ENCODE results near the gene DENND1A.

GRCh38 chr9:123771690-123772089, 158.2 kb downstream of the DENND1A start:
- TF ChIP-seq POLR2AphosphoS5 (IDR thresholded peaks at IDR 0.05) (no peak), POLR2A (IDR thresholded peaks at IDR 0.05) (no peak)
- TF ChIP-seq, protein P1, sequence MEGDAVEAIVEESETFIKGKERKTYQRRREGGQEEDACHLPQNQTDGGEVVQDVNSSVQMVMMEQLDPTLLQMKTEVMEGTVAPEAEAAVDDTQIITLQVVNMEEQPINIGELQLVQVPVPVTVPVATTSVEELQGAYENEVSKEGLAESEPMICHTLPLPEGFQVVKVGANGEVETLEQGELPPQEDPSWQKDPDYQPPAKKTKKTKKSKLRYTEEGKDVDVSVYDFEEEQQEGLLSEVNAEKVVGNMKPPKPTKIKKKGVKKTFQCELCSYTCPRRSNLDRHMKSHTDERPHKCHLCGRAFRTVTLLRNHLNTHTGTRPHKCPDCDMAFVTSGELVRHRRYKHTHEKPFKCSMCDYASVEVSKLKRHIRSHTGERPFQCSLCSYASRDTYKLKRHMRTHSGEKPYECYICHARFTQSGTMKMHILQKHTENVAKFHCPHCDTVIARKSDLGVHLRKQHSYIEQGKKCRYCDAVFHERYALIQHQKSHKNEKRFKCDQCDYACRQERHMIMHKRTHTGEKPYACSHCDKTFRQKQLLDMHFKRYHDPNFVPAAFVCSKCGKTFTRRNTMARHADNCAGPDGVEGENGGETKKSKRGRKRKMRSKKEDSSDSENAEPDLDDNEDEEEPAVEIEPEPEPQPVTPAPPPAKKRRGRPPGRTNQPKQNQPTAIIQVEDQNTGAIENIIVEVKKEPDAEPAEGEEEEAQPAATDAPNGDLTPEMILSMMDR (IDR thresholded peaks at IDR 0.05) = no peak
